CD4-positive, alpha-beta T cell treated with Interleukin-17A for 1 hour (primary cell): ENCODE results near the gene DDX60.
A peak's percentile ranks its signal among the peaks of the same experiment; 100 is the strongest.
"Not testable (repeated sequence)": the region's sequence is repeated elsewhere in the genome, so short reads cannot be mapped to it uniquely, and the experiment has no call there.

Experiments used
- DNase-seq: peaks from one replicate; pipeline ENCODE4 v3.0.0-alpha.2; 2020

Gene DDX60, protein sequence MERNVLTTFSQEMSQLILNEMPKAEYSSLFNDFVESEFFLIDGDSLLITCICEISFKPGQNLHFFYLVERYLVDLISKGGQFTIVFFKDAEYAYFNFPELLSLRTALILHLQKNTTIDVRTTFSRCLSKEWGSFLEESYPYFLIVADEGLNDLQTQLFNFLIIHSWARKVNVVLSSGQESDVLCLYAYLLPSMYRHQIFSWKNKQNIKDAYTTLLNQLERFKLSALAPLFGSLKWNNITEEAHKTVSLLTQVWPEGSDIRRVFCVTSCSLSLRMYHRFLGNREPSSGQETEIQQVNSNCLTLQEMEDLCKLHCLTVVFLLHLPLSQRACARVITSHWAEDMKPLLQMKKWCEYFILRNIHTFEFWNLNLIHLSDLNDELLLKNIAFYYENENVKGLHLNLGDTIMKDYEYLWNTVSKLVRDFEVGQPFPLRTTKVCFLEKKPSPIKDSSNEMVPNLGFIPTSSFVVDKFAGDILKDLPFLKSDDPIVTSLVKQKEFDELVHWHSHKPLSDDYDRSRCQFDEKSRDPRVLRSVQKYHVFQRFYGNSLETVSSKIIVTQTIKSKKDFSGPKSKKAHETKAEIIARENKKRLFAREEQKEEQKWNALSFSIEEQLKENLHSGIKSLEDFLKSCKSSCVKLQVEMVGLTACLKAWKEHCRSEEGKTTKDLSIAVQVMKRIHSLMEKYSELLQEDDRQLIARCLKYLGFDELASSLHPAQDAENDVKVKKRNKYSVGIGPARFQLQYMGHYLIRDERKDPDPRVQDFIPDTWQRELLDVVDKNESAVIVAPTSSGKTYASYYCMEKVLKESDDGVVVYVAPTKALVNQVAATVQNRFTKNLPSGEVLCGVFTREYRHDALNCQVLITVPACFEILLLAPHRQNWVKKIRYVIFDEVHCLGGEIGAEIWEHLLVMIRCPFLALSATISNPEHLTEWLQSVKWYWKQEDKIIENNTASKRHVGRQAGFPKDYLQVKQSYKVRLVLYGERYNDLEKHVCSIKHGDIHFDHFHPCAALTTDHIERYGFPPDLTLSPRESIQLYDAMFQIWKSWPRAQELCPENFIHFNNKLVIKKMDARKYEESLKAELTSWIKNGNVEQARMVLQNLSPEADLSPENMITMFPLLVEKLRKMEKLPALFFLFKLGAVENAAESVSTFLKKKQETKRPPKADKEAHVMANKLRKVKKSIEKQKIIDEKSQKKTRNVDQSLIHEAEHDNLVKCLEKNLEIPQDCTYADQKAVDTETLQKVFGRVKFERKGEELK (N-terminal part only)

GRCh38 chr4:168318266-168318895 lies at the start of gene DDX60:
Gene DDX60 (minus strand): TSS chr4:168318752. CDS start chr4:168311259, 7,493 bp downstream.
- peak; percentile 93 for DNase-seq

DNA sequence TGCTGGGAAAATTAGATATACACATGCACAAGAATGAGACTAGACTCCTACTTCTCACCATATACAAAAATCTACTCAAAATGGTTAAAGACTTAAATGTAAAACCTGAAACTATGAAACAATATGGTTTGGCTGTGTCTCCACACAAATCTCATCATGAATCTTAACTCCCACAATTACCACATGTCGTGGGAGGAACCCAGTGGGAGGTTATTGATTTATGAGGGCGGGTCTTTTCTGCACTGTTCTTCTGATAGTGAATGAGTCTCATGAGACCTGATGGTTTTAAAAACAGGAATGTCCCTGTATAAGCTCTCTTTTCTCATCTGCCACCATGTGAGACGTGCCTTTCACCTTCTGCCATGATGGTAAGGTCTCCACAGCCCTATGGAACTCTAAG lies 48.5 kb upstream of the DDX60 start:
- DNase-seq, result no peak

DNA sequence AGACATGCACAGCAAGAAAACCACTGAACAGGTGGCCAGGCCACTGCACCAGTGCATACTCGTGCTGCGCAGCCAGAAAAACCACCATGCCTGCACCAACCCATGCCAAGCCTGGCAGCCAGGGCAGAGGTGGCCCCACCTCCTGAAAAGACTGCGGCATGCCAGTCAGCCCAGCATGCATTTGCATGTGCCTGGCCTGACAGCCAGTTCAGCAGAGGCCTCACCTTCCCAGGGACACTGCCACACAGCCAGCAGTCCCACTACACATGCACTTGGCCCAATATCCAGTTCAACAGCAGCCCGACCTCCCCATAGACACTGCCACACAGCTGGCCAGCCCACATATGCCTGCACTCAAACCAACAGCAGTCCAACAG lies 43.5 kb upstream of the DDX60 start:
- DNase-seq, result no peak

- no peak for DNase-seq
Measured at GRCh38 chr4:168361365-168362024, 42.9 kb upstream of the DDX60 start.

DNA sequence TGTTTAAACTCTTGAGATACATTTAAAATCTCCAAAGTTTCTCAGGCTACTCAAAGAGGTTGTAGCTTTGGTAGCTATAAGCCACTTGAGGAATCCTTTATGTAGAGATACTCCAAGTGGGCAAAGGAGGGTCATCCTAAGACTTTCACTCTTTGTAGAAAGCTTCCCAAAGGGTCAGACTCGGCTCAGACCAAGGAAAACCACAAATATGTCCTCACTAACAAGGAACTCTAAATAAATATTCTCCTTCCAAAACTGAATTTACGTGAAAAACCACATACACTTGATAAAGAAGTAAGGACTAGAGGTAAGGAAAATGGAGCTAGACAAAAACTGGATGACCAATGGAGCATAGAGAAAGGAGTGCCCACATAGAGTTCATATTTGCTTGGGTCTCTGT lies 41.7 kb upstream of the DDX60 start:
- no peak for DNase-seq

- DNase-seq, result no peak
Measured at GRCh38 chr4:168357941-168358340, 39.4 kb upstream of the DDX60 start.

DNA sequence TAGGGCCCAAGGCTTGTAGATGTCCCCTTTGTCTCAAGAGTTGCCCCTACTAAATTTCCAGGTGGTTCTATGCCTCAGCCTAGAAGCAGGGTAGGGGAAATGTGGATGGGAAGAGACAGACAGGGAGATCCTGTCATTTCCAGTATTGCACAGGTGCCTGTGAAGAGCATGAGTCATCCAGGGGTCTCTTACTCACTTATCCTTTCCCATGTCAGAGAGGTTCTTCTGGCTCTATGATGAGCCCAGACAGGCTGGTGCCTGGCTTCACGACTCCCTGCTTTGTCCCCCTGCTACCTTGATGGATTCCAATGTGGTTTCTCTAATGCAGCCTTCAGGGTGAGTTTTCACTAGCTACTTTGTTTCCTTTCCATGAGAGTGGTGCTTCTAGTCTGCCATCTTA lies 35.2 kb upstream of the DDX60 start:
- DNase-seq, result no peak

DNA sequence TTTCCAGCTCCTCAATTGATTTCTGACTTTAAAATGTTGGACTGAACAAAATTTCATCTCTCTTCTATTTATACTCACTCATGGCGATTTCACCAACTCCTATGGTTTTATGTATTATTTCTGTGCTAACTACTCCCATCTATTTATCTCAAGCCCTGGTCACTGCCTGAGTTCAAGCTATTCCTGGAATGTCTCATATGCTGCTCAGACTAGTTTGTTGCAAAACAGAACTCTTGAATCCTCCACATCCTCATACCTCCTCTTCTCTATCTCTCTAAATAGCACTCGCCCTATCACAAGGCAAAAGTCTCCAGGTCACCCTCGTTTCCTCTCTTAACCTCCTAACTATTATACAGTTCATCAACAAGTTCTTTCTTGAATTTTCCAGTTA lies 19.0 kb upstream of the DDX60 start:
- no peak for DNase-seq

GRCh38 chr4:168336837-168337549 lies 18.4 kb upstream of the DDX60 start:
- DNase-seq, result no peak

DNA sequence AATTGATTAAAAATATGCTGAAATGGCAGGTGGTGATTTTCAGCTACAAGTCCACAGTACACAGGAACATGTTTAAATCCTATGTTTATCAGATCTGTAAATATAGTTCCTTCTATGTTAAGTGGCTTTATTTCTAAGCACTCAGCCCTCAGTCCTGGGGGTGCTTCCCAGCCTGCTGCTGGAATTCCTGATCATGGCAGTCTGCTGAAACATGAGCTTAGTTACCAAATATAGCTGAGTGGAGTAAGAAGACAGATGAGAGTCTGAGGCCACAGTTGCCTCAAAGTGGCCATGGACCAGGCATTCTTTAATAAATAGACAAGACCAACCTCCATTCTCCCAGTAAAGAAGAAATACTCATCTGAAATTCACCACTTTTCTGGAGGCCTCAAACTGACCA lies 17.1 kb upstream of the DDX60 start:
- no peak for DNase-seq

DNA sequence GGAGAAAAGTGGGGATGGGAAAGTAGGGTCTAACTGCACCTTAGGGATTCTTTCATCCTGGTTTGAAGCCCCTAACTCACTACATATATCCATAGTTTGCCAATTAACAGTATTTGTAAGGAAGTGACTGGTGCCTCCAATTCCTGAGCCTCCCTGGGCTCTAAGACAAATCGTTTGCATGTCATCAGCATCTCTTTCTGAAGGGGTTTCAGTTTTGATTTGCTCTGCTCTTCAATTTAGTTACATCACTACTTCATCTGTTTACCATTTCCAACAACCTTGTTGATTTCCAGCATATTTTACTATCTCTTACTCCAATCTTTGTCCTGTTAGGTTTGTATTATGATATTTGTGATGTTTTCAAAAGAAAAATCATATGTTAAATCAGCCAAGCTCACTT lies 15.5 kb upstream of the DDX60 start:
- no peak for DNase-seq

DNA sequence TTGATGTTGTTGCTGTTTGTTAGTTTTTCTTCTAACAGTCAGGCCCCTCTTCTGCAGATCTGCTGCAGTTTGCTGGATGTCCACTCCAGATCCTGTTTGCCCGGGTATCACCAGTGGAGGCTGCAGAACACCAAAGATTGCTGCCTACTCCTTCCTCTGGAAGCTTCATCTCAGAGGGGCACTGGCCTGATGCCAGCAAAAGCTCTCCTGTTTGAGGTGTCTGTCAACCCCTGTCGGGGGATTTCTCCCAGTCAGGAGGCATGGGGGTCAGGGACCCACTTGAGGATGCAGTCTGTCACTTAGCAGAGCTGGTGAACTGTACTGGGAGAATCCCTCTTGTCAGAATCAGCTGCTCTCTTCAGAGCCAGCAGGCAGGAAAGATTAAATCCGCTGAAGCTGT lies 12.0 kb upstream of the DDX60 start:
- DNase-seq, result not testable (repeated sequence)

DNA sequence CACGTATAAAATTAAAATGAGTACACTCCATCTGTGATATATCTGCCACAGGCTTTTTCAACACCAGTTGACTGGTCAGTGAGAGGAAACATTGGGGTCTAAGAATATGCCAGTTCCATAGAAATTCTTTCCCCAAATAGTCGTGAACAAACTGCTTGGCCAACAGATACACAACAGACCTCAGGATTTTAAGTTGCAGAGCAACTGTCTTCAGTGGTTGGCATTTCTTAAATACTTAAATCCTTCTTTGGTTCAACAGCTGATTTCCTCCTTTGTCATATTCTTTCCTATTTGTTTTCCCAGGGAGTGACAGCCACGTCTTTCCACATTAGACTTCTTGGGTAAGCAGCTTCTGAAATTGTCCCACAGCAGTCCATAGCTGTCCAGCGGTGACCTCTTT lies 7.0 kb upstream of the DDX60 start:
- no peak for DNase-seq

- DNase-seq, result no peak
Measured at GRCh38 chr4:168321006-168321405, 2.5 kb upstream of the DDX60 start.

DNA sequence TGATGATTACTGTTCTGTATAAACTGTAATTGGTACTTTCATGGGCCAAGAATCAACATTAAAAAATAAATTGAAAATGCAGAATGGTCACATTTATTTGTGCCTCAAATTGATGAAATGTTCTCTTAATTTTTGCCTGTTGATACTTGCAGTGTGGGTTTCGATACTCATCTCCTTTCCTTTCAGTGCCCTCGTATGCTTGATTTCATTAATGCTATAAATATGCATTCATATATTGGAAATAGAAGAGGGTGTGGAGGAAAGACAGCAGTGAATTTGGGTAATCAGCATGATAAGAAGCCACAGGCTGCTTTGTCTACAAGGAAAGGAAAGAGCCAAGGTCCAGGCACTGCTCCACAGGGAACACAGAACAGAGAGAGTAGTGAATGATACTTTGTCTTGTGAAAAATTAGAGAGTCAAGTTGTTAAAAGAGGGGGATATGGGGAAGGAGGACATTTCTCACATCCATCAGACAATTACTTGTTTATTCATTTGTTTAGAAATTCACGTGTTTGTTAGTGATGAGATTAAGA lies 1.0 kb upstream of the DDX60 start:
- no peak for DNase-seq

DNA sequence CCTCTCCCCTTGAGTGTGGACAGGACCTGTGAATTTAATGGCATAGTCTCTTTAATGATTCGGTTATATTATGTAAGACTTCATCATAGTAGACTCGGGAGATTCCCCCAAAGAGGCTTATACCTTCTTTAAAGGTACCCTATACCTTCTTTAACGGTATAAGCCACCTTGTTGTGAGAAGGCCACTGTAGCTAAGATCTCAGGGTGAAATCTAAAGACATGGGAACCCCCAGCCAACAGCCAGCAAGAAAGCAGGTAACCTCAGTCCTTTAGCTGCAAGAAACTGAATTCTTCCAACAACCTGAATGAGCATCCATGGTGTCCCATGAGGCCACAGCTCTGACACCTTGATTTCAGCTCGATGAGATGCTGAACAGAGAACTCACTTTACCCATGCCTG lies 931 bp downstream of the DDX60 start:
- peak; percentile 34 for DNase-seq

DNA sequence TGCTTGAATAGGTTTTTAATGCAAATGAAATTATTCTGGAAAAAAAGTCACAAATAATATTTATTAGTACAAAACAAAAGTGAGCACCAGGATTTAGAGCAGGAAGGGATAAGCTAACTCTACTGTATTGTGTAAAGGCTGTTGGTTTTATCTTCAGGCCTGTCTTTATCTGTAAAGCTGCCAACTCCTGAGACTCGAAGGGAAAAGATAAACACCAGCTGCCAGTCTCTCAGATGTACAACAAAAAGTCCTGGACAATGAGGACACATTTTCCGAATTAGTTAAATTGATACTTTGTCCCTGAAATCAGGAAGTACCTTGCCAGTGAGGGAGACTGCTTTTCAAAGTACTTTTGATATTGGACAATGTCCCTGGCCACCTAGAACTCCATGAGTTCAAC lies 8.8 kb downstream of the DDX60 start:
- no peak for DNase-seq

DNA sequence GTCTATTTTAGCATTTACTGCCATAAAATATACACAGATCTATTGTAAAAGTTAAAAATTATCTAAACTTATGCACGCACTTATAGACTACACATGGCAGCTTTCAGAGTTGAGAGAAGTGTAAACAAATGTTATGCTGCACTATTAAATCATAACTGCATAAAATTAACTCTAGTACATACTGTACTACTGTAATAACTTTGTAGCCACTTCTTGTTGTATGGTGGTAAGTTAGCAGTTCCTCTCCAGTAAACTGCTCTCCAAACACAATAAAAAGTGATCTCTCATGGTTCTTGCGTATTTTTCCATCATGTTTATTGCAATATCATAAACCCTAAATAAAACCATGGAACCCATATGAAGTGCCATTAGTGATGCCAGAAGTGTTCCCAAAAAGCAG lies 9.6 kb downstream of the DDX60 start:
- DNase-seq, result no peak

GRCh38 chr4:168306476-168306875 lies 12.1 kb downstream of the DDX60 start:
- no peak for DNase-seq

DNA sequence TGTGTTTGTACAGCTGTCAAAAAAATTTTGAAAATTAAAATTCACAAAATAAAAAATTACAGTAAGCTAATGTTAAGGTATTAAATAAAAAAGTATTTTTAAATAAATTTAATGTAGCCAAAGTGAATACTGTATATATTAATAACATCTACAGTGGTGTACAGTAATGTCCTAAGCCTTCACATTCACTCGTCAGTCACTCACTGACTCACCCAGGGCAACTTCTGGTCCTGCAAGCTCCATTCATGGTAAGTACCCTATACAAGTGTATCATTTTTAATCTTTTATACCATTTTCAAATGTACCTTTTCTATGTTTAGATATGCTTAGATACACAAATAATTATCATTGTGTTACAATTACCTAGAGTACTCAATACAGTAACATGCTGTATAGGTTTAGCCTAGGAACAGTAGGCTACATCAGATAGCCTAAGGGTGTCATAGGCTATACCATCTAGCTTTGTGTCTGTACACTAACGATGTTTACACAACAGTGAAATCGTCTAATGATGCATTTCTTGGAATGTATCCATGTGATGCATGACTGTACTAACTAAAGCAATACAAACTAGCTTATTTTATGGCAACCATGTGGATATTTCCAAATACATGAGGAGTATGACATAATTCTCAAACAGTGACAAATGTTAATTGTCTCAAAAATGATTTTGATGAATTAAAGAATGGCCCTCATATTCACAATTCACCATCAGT lies 13.7 kb downstream of the DDX60 start:
- DNase-seq, result no peak

- DNase-seq, result not testable (repeated sequence)
Measured at GRCh38 chr4:168303430-168303829, 15.1 kb downstream of the DDX60 start.
